ENCODE results near the gene MPG. TPM values are rescaled to one million over a fixed set of nuclear protein-coding genes. Genes with fewer than 3 reads are reported as not detected.
A peak's percentile ranks its signal among the peaks of the same experiment; 100 is the strongest.

The MPG gene
- total and polyA plus RNA-seq, 9 donors, result 0.60 to 90.9 (median 48.4) TPM

DNA sequence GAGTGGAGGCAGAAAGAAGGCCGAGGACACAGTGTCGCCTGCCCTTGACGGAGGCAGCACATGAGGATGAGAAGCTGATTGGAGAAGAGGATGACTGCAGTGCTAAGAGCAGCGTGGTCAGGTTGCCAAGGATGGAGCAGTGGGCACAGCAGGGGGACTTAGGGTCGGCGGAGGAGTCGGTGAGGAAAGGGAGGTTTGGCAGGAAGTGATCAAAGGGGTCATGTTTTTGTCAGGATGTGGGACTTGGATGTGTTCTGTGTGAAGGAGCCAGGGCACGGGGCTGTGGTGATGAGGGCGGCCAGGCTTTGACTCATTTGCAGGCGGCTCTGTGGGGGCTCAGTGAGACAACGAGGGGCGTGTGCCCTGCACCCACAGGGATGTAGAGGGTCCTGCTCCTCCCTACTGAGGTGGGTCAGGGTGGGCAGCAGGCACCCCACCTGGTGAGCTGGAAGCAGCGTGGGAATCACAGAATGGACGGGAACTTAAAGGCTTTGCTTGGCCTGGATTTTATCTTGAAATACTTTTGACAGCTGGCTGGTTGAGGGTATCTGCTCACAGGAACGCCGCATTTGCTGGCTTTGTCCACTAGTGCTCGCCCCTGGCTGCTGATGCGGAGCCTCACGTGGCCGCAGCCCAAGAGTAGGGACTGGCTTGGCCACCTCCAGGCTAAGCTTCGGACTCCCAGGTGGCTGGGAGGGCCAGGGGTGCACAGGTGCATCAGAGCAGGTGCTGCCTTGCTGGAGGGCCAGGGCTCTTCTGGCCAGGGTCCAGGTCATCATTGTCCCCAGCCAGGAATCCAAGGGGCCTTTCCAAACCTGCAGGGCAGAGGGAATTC is 6.0 kb downstream of the MPG start:
- TF ChIP-seq POLR2A (IDR thresholded peaks at IDR 0.05), result no peak
- 34 to 45% (median 41%) methylated on average over 21 of the region's 21 CpGs for WGBS, 3 donors
- peak overlapping the region in 1 of 2 donors; percentile 57 for H3K27ac ChIP-seq
- peaks cover 20% of the 10 kb centered on the region for H3K4me1 ChIP-seq (ENCODE audit: insufficient read depth)
- H3K9me3 ChIP-seq, result no peaks in the 10 kb centered on the region
- H3K36me3 ChIP-seq, result no peaks in the 10 kb centered on the region
- no peak overlapping the region for H3K4me3 ChIP-seq
- intact Hi-C loops (cut with DNase I), result no loop called here
- DNase-seq, result peak in 1 of 5 donors; percentile 52
- H3K27me3 ChIP-seq, result no peaks in the 10 kb centered on the region

DNA sequence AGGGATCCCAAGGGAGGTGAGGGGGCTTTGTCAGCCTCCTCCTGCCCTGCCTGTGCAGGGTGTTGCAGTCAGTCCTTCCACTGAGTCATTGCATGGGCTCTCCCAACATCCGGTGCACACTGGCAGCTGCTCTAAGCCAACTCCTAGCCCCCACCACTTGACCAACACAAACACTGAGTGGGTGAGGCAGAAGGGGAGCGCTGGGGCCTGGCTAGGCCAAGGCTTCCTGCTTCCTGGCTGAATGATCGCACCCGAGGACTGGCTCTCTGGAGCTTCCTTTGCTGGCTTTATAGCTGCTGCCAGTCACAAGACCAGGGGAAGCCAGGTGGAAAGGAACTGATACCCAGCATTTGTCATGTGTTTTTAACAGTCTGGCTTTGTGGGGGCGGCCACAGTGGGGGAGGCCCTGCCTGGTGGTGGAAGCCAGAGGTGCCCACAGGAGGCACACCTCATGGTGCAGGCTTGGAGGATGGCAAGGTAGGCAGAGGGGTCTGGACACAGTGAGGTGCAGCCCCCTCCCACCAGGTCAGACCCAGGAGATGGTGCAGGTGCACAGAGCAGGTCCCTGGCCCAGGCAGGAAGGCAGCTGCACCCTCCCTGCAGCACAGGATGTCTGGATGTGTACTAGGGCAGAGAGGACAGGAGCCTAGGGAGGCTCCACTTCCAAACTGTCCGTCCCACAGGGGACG is 6.8 kb downstream of the MPG start:
- Histone ChIP-seq H3K9me3 (no peaks in the 10 kb centered on the region), H3K4me3 (no peak overlapping the region), H3K27ac (peak overlapping the region in 1 of 2 donors; percentile 57), H3K36me3 (no peaks in the 10 kb centered on the region), H3K27me3 (no peaks in the 10 kb centered on the region), H3K4me1 (ENCODE audit: insufficient read depth) (peaks cover 17% of the 10 kb centered on the region)
- intact Hi-C loops (cut with DNase I), result no loop called here
- TF ChIP-seq, protein P1, sequence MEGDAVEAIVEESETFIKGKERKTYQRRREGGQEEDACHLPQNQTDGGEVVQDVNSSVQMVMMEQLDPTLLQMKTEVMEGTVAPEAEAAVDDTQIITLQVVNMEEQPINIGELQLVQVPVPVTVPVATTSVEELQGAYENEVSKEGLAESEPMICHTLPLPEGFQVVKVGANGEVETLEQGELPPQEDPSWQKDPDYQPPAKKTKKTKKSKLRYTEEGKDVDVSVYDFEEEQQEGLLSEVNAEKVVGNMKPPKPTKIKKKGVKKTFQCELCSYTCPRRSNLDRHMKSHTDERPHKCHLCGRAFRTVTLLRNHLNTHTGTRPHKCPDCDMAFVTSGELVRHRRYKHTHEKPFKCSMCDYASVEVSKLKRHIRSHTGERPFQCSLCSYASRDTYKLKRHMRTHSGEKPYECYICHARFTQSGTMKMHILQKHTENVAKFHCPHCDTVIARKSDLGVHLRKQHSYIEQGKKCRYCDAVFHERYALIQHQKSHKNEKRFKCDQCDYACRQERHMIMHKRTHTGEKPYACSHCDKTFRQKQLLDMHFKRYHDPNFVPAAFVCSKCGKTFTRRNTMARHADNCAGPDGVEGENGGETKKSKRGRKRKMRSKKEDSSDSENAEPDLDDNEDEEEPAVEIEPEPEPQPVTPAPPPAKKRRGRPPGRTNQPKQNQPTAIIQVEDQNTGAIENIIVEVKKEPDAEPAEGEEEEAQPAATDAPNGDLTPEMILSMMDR (IDR thresholded peaks at IDR 0.05), result no peak
- no peak for TF ChIP-seq EP300 (IDR thresholded peaks at IDR 0.05)
- no peak for TF ChIP-seq POLR2A (IDR thresholded peaks at IDR 0.05)
- DNase-seq, result peak; percentile 61 to 73 (median 68)
- 24 to 30% (median 29%) methylated on average over 6 to 7 of the region's 7 CpGs for WGBS, 3 donors

DNA sequence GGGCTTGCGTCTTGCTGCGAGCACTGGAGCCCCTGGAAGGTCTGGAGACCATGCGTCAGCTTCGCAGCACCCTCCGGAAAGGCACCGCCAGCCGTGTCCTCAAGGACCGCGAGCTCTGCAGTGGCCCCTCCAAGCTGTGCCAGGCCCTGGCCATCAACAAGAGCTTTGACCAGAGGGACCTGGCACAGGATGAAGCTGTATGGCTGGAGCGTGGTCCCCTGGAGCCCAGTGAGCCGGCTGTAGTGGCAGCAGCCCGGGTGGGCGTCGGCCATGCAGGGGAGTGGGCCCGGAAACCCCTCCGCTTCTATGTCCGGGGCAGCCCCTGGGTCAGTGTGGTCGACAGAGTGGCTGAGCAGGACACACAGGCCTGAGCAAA is 7.4 kb downstream of the MPG start:
- WGBS, 3 donors, result 69 to 80% (median 77%) methylated on average over 18 of the region's 18 CpGs
- TF ChIP-seq, protein P1 (IDR thresholded peaks at IDR 0.05), result no peak
- TF ChIP-seq EP300 (IDR thresholded peaks at IDR 0.05) (no peak), POLR2A (IDR thresholded peaks at IDR 0.05) (no peak)
- Histone ChIP-seq H3K4me1 (ENCODE audit: insufficient read depth) (peaks cover 16% of the 10 kb centered on the region), H3K4me3 (no peak overlapping the region), H3K27ac (peak overlapping the region in 1 of 2 donors; percentile 57), H3K27me3 (no peaks in the 10 kb centered on the region), H3K36me3 (no peaks in the 10 kb centered on the region), H3K9me3 (no peaks in the 10 kb centered on the region)
- intact Hi-C loops (cut with DNase I), result no loop called here
- peak in 1 of 5 donors; percentile 39 for DNase-seq

DNA sequence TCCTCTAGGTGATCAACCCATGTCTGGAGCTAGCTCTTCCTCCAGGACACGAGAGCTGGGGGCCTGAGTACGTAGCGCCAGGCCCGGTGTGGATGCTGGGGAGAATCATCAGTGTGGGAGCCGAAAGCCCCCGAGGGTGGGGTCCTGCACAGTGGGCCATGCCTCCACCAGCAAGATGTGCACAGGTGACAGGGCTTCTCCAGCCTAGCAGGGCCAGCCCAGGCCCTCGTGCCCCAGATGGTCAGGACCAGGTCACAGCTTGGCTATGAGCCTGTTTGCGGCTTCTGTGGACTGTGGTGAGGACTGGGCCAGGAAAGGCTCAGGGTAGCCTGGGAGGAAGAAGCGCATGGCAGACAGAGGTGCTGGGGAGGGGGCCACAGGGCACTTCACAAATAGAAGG is 7.8 kb downstream of the MPG start:
- WGBS, 3 donors, result 72 to 80% (median 79%) methylated on average over 9 of the region's 9 CpGs
- intact Hi-C loops (cut with DNase I), result no loop called here
- no peaks in the 10 kb centered on the region for H3K9me3 ChIP-seq
- DNase-seq, result no peak
- no peak for TF ChIP-seq EP300 (IDR thresholded peaks at IDR 0.05)
- TF ChIP-seq, protein P1 (IDR thresholded peaks at IDR 0.05), result no peak
- TF ChIP-seq POLR2A (IDR thresholded peaks at IDR 0.05), result no peak
- no peaks in the 10 kb centered on the region for H3K36me3 ChIP-seq
- H3K27ac ChIP-seq, result peak overlapping the region in 1 of 2 donors; percentile 57
- H3K4me3 ChIP-seq, result no peak overlapping the region
- peaks cover 16% of the 10 kb centered on the region for H3K4me1 ChIP-seq (ENCODE audit: insufficient read depth)
- no peaks in the 10 kb centered on the region for H3K27me3 ChIP-seq
